Activated naive CD4-positive, alpha-beta T cell treated with anti-CD3 and anti-CD28 coated beads, Interleukin-2, amount 50 U/mL, for 16 hours (primary cell): Measurements from ENCODE around the gene SCOC.
"Not testable (repeated sequence)": the region's sequence is repeated elsewhere in the genome, so short reads cannot be mapped to it uniquely, and the experiment has no call there.

Source experiments
- DNase-seq: peaks from one replicate; pipeline ENCODE4 v3.0.0-alpha.2; 2020

Gene SCOC

DNA sequence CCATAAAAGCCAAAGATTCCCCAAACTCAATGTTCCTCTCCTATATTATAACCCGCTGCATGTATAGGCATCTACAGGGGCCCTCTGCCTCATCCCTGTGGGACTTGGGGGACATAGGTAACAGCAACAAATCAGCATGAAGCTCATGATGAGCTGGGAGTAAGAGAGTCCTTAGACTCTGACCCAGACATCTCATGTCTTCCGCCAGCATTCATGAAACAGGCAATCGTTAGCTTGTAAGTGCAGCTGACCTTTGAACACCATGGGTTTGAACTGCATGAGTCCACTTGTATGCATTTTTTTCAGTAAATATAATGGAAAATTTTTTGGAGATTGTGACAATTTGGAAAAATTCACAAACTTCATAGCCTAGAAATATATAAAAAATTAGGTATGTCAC, 10.4 kb upstream of the SCOC start:
- DNase-seq = no peak

DNA sequence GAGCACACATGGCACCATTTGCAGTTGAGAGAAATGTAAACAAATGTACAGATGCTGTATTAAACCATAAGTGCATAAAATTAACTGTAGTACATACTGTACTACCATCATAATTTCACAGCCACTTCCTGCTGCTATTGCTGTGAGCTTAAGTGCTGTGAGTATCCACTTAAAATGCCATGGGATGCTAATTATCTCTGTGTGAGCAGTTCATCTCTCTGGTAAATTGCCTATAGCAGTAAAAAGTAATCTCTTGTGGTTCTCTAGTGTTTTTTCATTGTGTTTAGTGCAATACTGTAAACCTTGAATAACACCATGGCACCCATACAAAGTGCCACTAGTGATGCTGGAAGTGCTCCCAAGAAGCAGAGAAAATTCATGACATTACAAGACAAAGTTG, 9.9 kb upstream of the SCOC start:
- DNase-seq = no peak

DNA sequence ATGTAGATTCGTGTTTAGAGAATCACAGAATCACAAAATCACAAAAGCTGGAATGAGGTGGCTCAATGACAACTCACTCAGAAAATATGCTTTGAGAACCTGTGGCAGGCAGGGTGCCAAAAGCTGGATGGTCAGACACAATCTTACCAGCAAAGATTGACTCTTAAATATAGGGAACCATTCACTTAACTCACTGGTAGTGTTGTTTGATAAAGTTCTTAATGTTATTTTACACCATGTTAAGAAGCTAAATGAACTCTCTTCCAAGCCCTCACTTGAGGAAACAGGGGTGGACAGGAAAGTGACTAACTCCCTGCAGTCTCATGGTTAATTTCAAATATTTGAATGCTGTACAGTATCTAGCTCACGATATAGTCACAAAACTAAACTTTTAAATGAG, 5.7 kb upstream of the SCOC start:
- DNase-seq = no peak

DNA sequence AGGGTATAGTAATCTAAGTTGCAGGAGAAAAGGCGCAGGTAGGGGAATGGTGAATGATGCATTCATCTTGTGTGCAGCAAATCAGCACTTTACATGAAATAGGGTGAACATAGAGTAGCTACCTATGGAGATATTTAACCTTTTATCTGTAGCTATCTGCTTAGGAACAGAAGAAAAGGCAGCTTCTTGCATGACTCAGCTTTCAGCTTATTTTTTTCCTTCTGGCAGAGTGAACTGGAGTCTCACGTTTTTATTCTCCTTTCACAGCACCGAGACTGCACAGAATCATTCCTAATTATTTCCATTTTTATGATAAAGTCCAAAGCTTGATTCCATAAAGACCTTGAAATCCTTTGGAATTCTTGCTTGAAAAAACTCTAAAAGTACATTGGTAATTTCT, 4.8 kb upstream of the SCOC start:
- no peak for DNase-seq

DNA sequence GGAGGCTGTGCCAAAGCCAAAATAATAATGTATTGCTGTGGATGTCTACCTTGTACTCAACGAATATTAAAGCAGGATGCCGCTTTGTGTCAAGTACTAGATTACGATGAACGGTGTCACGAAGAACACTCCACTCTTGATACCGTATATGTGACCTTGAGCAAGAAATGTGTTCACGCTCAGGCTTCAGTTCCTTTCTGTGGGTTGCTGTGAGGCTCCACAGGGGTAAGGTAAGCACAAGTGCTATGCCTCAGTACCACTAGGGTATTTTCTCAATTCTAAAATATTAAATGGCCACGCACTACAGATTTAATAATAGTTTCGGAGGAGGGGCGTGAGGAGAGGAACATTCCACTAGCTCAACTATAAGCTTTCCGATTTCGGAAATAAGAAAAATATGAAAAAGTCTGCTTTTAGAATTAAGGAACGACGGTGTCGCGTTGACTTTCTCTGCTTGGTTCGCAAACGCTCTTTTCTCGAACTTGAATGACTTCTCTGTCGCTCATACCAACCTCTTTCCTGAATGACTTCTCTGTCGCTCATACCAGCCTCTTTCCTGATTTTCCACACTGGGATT, 607 bp upstream of the SCOC start:
- peak; percentile 38 for DNase-seq

DNA sequence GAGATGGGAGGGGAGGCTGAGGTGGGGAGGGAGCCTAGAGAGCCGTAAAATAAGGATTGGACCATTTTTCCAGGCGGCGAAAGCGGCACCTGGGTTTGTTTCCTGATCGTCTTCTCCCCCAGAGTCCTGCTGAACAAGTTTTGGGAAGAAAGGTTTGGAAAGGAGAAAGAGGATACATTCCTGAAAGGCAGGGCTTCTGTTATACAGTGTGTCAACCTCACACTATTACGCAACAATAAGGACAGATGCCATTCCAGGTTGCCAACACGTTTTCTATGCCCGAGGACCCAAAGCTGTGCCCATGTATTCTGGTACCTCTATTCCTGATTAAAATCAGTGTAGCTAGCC, 658 bp downstream of the SCOC start:
- DNase-seq = no peak

DNA sequence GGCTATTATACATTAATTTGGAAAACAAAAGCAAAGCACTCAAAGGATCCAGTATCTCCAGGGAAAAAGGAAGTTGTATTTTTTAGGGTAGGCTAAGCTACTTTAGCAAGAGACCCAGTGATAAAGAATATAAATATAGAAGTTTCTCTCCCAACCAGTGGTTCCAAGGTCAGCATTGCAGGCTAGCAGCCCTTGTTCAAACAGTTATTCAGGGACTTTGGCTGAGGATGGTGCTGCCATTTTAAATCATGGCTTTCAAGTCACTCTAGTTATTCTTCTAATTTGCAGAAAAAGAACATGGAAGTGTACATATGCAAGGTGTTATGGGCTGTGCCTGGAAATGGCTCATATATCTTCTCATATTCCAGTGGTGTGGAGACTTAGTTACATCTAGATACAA, 9.3 kb downstream of the SCOC start:
- no peak for DNase-seq

DNA sequence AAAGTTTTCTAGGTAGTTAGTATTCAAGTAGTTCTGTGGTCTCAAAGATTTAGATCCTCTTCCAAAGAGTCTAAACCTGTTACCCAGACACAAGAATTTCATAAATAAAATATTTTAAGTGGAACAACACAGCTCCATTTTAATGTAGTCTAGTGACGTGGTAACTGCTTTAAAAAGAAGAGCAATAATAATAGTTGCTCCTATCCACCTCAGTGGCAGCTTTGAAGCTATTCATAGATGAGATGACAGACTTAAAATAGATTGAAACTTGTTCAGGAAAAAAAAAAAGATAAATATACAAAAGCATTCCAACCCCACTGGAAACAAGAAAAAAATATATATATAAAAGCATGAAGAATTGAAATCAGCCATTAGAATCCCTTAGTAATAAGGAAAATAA, 14.6 kb downstream of the SCOC start:
- no peak for DNase-seq

DNA sequence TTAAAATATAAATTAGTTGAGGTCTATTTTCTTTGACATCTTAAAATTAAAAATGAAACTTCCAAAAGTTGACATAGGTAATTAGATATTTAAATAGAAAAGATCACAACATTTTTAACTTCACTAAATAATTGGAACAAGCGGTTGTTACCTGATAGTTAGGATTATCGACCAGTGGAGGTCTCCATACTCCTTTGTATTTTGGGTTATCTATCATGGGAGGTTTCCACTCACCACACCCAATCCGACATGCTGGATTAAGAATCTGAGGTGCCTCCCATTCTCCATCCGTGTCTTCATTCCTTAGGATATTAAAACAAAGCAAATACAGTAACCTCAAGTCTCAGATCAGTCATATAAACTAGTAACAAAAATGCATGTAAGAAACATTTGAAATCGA, 22.2 kb downstream of the SCOC start:
- no peak for DNase-seq

DNA sequence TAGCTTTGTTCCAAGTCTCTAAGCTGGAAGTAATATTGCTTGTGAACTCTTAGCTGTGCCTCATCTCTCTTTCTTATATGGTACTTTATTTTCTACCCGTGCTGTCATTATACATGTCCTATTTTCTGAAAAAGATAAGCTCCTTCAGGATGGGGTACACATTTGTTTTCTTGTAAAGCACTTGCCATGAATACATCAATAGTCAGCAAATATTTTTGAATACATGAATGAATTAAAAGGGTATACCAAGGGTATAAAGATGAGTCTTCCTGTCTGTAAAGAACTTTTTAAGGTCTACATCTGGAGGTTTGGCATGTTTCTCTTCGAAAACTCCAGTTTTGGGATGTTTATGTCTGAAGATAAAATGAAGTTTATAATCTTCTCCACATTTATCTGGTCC, 26.7 kb downstream of the SCOC start:
- no peak for DNase-seq

DNA sequence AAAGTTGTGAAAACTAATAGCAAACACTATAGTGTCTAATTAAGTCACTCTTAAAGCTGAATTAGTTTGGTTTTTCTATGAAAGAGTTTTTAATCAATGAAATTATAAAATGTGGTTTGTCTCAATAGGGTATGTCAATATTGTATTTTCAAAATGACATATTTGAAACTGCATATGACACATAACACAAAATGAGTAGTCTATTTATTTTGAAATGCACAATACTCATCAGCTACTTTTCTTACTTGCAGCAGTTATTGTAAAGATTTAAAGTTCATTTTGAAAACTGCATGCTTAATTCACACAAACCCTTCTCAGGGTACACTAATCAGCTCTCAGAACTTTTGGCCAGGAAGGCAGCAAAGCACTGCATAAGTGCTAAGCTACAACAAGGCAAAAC, 32.8 kb downstream of the SCOC start:
- no peak for DNase-seq

DNA sequence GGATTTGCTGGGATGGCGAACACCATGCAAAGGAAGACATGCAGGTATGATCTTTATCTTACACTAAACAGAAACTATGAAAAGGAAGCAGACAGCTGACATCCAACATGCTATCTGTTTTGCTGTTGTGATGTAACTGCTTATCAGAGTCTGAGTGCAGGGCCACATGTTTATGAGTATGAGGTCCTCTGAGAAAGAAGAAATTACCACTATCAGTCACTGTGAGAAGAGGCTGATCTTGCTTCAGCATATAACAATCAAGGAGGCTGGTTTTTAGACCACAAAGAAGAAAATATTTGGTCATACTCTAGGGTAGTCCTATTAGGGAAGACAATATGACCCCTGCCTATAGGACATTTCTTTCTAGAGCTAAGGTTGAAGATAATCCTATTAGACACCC, 35.5 kb downstream of the SCOC start:
- no peak for DNase-seq

DNA sequence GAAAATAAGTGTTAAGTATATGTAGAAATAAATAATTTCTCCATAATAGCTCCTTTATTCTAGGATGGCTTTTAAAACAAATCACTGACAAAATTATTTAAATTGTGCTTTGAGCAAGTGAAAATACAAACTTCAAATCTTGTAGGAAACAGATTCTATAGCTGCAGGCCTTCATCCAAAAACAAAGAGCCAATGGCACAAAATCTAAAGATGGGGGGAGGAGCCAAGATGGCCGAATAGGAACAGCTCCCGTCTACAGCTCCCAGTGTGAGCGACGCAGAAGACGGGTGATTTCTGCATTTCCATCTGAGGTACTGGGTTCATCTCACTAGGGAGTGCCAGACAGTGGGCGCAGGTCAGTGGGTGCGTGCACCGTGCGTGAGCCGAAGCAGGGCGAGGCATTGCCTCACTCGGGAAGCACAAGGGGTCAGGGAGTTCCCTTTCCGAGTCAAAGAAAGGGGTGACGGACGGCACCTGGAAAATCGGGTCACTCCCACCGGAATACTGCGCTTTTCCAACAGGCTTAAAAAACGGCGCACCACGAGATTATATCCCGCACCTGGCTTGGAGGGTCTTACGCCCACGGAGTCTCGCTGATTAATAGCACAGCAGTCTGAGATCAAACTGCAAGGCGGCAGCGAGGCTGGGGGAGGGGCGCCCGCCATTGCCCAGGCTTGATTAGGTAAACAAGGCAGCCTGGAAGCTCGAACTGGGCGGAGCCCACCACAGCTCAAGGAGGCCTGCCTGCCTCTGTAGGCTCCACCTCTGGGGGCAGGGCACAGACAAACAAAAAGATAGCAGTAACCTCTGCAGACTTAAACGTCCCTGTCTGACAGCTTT, 39.9 kb downstream of the SCOC start:
- DNase-seq = not testable (repeated sequence)

DNA sequence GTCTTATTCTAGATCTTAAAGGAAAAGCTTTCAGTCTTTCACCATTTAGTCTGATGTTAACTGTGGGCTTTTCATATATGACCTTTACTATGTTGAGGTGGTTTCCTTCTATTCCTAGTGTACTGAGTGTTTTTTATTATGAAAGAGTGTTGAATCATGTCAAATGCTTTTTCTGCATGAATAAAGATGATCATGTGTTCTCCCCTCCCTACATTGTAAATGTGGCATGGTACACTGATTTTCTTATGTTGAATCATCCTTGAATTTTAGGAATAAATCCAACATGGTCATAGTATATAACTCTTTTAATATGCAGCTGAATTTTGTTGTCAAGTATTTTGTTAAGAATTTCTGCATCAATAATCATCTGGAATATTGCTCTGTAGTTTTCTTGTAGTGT, 49.7 kb downstream of the SCOC start:
- no peak for DNase-seq

DNA sequence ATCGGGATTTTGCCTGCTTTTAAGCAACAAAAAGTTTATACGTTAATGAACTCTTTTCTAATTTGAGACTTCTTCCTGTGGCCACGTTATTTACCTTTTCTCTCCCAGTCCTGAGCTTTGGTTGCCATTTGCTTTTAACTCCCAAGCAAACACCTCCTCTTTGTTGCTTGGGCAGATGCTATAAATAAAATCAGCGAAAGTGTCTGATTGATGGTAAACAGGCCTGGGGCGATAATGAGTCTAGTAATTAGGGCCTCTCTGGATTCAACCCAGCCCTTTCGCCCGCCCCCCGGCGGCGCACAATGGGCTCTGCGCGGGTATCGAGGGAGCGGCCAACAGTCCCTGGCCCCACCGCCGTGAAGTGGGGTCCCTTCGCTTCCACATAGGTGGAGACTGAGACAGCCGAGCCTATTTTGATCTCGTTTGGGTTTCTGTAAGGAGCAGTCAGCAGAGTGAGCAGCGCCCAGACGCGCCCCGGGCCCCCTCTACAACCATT, 53.2 kb downstream of the SCOC start:
- DNase-seq = peak; percentile 7

DNA sequence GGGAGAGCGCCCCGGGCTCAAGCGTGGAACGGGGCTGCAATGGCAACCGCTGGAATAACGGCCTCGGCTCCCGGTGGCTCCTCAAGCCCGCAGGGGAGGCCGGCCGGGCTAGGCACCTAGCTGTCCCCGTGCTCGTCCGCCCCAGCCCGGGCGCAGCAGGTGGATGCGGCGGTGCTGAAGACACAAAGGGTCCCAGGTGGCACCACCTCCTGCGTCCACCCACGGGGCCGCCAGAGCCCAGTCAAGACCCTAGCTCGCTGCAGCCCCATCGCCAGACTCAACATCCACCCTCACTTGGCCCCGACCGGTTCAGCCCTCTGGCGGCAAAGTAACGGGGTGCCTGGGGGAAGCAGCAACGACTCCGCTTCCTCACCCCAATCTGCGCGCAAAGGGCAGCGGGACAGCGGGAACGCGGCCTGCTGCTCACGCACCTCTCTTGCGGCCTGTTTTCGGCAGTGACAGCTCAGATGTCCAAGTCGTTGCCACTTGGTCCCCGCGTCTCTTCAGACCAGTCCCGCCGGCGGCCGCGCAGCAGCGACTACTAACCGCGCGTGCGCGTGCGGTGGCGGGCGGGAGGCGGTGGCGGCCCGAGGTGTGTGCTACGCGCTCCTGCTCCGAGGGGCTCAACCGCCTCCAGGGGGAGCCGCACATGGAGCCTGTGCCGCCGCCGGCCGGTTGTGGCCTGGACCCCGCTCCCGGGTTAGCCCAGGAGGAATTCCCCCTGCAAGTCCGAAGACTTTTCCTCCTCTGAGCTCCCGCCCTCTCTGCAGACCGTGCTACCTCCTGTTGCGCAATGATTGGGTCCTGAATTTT, 53.9 kb downstream of the SCOC start, which contains the start of gene CLGN:
Gene CLGN (minus strand): TSS at position 543 of the 813 bp plus-strand sequence. CDS start 14,570 bp downstream, outside the sequence.
- DNase-seq = peak; percentile 60

DNA sequence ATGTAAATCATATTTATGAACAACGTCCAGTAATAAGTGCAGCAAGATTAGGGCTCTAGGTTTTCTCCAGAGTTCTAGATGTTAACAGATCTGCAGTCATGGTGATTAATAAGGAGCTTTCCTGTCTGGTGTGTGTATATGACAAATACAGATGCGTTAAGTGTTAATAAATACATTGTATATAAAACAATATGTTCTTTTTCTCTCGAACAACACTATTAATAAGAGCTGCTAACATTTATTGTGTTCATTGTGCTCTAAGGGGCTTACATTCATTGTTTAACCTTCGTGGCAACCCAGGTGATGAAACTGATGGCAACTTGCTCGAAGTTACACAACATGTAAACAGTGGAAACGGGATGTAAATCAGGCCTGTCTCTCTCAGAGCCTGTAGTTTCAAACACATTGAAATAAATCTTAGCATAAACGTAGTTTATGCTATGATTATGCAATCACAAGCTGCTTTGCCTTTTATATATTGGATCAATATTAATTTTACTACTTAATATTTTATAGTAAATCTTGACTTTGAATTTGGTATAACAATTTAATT, 54.5 kb downstream of the SCOC start:
- no peak for DNase-seq
